Choroid plexus epithelial cell (primary cell): ENCODE results near the gene SMC1B.

Source experiments
- DNase-seq: peaks from one replicate; pipeline ENCODE4 v3.0.0-alpha.2; 2010; ENCODE audit warnings: low read depth
- H3K4me3 ChIP-seq: 2 replicates; pipeline ENCODE4 v1.5.1; 2011; ENCODE audit warnings: low read depth, mild to moderate bottlenecking, control low read depth, low read length, moderate library complexity
- CTCF ChIP-seq: conservative IDR thresholded peaks from 2 replicates; pipeline ENCODE4 v1.5.1; 2011; ENCODE audit warnings: low read depth, mild to moderate bottlenecking, control low read depth, inconsistent platforms, low read length, moderate library complexity

Gene SMC1B

GRCh38 chr22:45335854-45336522 lies 77.4 kb downstream of the SMC1B start:
- TF ChIP-seq CTCF = no peak
- no peak overlapping the region for H3K4me3 ChIP-seq
- DNase-seq = no peak

- peak; percentile 25 for TF ChIP-seq CTCF
- DNase-seq = peak; percentile 14
- H3K4me3 ChIP-seq = no peak overlapping the region
Observed at GRCh38 chr22:45335021-45335818, 78.2 kb downstream of the SMC1B start.

GRCh38 chr22:45334528-45334927 lies 78.9 kb downstream of the SMC1B start:
- DNase-seq = no peak
- TF ChIP-seq CTCF = no peak
- no peak overlapping the region for H3K4me3 ChIP-seq

GRCh38 chr22:45334068-45334467 lies 79.3 kb downstream of the SMC1B start:
- TF ChIP-seq CTCF = no peak
- H3K4me3 ChIP-seq = no peak overlapping the region
- DNase-seq = no peak

- TF ChIP-seq CTCF = no peak
- DNase-seq = no peak
Observed at GRCh38 chr22:45332001-45332400, 81.4 kb downstream of the SMC1B start.

GRCh38 chr22:45331486-45331885 lies 81.9 kb downstream of the SMC1B start:
- no peak overlapping the region for H3K4me3 ChIP-seq
- TF ChIP-seq CTCF = no peak
- no peak for DNase-seq

More at GRCh38 chr22:45332001-45332400, 81.4 kb downstream of the SMC1B start:
- no peak overlapping the region for H3K4me3 ChIP-seq

- H3K4me3 ChIP-seq = no peak overlapping the region
- TF ChIP-seq CTCF = no peak
- no peak for DNase-seq
Observed at GRCh38 chr22:45330548-45330947, 82.9 kb downstream of the SMC1B start.
